ENCODE measurements around the gene TCF4.

Gene TCF4

DNA sequence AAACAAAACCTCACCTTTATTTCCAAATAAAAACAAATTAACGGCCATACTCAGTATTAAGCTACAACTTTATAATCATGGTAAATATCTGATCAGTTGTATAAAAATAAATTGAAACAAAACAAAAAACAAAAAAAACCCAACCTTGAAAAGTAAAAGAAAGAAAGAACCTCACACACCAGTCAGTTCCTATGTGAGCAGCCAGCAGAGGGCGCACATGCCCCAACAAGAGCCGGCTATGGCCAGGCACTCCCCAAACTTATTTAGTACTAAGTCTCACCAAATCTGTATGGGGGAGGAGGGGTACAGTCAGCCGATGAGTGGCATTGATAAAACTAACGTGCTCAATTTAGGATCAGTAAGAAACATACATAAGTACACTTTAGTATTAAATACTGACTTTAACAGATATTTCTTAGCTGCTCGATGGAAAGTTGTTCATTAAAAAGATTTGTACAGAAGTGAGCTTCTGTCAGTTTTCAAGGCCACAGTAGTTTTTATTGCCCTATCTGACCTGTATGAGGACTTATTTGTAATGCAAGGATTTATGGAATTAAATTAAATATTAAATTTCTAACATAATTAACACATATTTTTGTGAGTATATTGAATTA, 172.6 kb downstream of the TCF4 start:
- DNase-seq (ENCODE audit: low read depth in 1 of 2, low spot score in 1 of 2), result peak; percentile 30 to 57

DNA sequence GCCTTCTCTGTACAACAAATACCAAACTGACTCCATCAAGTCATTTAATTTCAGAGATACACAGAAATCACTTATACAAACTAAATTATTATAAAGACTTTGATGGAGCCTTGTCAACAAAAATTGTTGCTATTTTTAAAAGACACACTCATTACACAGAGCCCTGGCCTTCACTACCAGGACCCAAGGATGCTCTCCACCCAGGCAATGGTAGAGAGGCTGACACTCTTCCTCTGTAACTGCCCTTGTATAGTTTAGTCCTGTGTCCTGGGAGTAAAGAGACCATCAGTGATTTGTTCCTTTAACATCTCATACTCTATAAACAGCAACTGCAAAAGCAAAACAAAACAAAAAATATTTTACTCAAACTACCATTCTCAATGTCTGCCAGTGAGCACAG, 173.5 kb downstream of the TCF4 start:
- DNase-seq (ENCODE audit: low read depth in 1 of 2, low spot score in 1 of 2), result no peak

DNA sequence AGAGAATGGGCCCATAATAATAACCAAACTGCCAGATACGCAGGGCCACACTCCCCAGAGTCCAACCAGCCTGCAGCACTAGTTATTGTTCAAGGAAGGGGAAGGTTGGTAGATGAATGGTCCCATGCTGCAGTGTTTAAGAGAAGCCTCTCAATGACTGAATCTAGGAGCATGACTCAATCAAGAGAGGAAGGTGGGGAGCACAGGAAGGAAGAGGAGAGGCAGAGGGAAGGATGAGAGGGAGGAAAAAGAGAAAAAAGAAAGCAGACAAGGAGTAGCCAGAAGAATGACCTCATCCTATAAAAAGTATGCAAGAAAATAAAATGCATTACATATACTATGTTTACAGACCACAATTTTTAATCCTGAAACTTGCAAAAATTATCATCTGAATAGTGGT, 174.5 kb downstream of the TCF4 start:
- DNase-seq (ENCODE audit: low read depth in 1 of 2, low spot score in 1 of 2), result no peak

DNA sequence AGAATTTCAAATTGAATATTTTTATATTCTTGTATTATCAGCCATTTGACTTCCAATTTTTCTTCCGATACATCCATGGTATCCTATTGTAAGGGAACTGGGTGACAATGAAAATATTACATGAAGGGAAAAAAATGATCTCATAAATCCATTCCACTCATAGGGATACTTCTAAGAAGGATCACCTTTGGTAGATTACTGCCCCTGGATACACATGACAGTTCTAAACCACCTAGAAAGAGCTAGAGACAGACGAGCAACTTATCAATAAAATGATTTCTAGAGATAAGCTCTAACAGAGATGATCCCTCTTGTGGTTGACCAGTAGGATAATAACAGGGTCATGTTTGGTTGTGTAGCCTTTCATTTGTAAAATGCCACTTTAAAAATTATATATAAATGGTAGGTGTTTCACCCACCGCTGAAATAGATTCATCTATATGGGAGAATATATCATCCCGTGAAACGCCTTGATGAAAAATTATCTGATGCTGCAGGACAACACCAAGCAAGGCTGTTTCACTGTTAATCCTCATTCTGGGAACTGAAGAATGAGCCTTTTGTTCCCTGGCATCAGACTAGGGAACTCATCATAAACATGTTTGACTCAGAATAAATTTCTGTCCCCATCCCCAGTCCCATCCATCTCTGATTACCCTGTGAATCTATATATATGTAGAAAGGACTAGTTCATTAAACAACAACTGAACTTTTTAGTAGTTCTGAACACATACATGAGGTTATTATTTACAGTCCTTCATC, 180.0 kb downstream of the TCF4 start:
- DNase-seq (ENCODE audit: low read depth in 1 of 2, low spot score in 1 of 2), result no peak

DNA sequence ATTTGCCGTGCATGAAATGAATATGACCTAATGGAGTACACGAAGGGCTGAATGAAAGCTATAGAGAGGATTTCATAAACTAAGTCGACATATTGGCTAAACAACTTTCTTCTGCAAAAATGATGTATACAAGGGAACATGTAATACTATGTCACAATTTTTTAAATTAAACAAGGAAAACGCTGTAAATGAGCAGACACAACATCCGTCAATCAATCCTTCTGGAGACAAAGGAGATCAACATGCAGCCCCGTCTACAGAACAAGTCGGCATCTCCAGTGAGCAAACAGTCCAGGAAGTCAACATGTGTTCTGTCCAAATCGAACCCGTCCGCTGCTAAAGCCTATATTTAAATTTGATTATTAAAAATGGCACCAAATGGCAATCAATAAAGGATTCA, 180.8 kb downstream of the TCF4 start:
- no peak for DNase-seq (ENCODE audit: low read depth in 1 of 2, low spot score in 1 of 2)

DNA sequence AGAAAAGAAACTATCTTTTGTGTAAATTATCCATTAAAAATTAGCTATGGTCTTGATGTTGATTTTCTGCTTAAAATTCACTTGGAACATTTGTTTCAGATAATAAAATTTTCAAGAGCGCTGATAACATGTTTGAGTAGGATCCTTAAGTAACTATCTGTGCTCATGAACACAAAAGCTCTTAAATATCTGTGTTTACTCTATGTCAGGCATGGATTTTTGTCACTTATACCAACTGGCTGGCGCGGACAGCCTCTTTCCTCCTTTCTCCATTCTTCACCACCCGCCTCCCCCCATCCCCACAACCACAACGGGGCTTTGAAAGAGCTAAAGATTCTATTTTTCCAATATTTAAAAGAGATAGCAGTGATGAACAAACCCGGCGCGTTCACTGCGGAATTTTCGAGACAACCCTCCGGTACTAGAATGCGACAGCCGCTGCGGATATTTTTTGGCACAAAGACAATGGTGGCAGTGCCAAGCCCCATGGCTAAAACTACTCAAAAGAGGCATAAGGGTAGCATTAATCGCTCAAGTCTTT, 181.5 kb downstream of the TCF4 start:
- DNase-seq (ENCODE audit: low read depth in 1 of 2, low spot score in 1 of 2), result no peak

DNA sequence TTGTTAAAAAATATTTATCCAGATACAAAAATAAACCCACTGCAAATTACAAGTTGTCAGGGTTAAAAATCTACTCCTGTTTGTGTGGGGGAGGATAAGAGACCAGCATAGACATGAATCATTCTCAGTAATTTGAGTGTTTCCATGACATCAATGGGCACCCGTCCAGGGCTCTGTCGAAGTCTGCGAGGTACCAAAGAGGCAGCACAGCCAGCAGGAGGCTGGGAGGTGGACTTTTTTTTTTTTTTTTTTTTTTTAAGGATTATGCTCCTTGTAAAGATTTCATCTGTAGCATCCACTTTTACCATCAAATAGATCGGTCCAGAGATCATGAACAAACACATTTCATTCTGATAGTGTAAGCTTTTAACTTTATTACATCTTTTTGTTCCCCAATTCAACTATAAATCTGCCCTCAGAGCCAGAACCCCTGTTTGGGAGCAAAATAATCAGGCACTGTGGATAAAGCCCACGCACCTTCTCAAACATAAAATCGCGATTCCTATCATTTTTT, 182.0 kb downstream of the TCF4 start:
- no peak for DNase-seq (ENCODE audit: low read depth in 1 of 2, low spot score in 1 of 2)

DNA sequence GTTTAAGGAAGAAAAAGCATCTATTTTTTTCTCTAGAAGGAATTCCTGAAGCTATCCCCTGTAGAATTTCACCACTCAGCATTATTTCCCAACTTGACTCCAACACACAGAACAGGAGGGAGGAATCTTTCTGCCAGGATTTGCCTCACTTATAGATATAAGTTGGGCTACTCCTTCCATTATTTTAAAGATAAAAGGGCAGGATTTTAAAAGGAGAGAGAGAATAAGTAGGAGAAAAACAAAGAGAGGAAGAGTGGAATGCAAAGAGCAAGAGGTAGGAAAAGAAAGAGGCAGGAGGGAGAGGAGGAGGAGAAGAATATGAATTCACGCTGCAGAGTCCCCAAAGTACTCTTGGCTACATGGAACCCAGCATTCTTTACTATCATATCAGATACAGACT, 182.5 kb downstream of the TCF4 start:
- DNase-seq (ENCODE audit: low read depth in 1 of 2, low spot score in 1 of 2), result no peak

DNA sequence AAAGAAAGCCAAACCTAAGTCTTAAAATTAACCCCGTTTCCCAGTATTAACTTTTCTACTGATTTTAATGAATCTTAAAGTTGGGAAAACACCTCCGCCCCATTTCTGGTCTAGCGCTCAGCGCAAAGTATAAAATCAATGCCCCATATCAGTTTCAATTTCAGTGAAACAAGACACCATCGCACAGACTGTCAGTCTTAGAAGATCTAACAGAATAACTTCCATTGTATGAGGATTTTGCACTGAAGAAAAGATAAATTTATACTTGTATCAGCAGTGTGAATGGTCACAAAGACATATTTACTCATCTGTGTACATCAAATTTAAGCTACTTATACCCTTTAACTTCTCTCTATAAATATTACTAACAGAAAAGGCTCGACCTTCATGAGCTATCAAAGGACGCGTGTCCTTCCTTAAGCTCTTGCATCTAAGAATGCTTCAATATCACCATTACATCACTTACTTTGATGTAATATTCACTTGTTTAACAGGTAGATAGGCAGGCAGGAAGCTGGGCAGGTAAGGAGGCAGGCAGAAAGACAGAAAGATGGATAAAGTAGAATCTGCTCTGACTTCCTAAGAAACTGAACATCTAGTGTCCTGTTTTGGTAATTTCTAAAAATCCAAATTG, 183.0 kb downstream of the TCF4 start:
- DNase-seq (ENCODE audit: low read depth in 1 of 2, low spot score in 1 of 2), result no peak

DNA sequence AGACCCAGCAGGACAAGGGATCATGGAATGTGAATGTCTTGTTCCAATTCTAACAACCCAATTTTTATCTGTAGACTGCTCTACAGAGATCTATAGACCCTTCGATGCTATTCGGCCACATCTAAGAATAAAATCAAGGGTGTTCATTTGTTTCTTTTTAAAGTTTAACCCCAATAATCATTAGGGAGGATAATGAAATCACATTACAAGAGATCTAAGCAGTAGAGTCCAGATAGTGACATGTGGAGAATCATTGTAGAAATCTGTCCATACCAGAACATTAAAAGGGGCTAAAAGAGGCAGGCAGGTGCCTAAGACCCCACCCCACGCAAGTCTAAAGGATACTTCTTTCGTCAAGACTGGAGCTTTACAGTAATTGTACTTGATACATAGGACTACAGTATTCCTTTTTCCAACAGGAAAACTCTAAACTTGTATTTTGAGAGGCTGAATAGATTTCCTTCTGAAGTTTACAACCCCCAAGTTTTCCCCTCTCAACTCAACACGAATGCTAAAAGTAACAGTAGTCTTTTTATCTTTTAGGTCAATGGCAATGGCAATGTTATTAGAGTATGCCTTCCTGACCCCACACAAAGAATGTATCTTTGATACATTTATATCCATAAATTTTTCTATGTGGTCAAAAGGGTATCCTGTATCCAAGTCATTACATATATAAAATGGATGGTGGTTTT, 183.7 kb downstream of the TCF4 start:
- DNase-seq (ENCODE audit: low read depth in 1 of 2, low spot score in 1 of 2), result no peak

DNA sequence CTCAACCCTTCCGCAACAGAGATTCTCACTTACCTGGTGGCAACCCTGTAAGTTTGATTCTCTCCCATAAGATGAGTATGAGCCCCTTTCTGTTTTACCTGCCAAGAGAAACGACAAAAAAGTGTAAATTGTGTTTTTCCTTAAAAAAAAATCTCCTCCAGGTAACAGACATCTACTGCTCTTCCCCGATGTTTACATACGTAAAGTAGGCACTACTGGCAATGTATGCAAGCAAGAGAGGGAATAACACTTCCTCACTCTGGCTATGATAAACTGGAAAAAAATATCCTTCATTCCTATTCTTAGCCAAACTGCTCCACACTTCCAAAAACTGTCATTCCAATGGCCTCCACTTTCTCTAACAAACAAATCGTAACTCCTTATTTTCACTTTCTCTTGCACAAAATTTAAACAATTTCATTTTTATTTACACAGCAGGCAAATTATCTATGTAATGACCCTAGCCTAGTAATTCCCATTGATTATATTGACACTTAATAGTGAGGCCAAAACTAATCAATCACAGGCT, 184.5 kb downstream of the TCF4 start:
- no peak for DNase-seq (ENCODE audit: low read depth in 1 of 2, low spot score in 1 of 2)

DNA sequence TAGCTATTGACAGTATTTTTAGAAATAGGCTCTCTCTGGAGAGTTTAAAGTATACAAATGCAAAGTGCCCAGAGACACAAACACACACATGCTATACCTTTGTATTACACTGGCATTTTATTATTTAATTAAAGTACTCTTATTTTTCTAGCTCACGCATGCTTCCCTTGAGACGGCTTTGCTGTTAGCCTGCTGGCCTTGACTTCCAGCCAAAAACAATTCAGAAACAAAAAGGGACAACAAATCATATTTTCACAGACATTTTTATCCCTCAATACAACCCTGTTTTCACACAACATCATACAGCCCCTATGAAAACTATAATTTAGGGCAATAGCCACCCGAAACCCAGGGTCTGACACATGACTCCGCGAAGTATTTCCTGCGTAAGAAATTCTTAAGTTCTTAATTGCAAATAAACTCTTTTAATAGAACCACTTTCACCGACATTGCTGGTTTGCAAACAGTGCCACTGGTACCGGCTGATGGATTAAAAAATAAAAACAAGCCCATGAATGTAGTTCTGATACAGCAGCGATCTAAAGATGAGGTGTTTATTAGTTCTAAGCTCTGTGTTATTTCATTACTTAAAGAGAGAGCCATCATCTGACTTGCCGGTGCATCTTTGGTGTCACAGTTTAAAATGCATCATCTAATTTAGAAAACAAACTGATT, 185.1 kb downstream of the TCF4 start:
- no peak for DNase-seq (ENCODE audit: low read depth in 1 of 2, low spot score in 1 of 2)

DNA sequence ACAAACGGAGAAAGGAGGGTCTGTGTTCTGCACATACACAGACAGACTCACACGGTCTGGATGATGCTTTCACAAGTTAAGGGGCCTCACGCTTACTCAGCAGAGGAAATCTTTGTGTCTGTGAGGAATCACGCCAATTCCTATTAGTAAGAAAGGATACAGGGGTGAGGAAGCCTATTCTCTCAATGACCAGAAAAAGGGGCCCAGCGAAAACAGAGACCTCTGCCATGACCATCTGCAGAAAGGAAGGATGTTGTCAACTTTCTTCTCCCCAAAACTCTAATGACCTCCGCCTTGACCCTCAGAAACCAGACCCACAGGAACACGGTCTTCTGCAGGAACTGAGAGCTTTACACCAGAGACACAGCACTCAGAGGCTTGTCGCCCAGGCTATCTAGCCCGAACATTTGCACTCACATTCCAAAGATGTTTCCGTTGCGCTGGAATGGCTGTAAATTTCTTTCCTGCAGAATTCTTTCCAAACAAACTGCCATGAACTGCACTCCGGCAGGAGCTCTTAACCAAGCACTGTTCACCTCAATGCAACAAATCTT, 186.3 kb downstream of the TCF4 start:
- no peak for DNase-seq (ENCODE audit: low read depth in 1 of 2, low spot score in 1 of 2)

DNA sequence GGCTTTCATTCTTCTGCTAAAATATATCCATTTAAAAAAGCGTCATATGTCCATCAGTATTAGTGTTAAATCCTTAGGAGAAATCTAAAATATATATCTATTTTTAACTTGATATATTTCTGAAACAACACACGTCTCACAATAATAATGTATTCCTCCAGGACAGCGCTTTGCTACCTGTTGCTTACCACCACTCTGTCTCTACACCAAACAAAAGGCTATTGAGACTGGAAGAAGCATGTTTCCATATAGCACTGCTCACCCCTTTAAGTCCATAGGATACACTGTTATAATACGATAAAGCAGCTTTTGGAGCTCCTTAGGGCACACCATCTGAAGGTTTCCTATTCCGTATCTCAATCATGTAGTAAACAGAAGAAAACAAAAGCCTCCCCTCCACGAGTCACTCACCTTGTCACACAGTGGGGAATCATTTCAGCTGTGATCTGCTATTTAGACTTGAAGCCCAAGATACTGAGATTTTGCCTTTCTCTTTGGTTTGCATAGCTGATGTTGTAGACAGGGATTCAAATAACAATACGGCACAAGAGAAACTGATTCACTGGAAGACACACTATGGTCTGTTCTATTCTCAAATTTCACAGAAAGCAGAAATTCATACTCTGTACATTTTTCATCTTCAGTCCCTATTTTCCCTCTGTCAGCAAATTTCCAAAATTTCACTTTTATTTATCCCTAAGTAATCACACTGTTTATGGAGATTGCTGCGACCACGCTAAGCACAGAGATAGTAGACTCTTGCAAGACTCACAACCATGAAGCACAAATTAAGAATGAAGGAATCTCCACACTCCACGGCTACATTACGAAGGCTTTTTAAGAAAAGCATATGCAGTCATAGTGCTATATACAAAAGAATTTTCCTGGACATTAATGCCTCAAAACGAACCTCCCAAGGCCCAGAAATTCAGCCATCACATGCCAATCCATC, 187.1 kb downstream of the TCF4 start:
- DNase-seq (ENCODE audit: low read depth in 1 of 2, low spot score in 1 of 2), result no peak

DNA sequence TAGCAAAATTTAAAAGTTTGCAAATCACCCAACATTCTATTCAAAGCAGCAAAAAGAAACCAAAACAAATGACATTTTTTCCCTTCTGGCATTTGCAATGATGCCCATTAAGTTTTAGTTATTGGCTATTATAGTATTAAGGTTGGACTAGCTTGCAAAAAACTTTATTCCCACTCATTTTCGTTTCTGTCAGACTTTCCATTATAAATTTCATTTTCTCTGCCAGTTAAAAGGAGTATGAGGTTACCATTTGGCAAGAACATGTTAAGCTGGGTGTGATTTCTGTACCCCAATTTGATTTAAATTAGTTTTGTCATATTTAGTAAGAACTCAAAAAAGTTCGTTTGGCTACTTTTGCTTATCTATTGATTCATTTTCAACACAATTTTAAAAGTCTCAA, 187.9 kb downstream of the TCF4 start:
- DNase-seq (ENCODE audit: low read depth in 1 of 2, low spot score in 1 of 2), result no peak

DNA sequence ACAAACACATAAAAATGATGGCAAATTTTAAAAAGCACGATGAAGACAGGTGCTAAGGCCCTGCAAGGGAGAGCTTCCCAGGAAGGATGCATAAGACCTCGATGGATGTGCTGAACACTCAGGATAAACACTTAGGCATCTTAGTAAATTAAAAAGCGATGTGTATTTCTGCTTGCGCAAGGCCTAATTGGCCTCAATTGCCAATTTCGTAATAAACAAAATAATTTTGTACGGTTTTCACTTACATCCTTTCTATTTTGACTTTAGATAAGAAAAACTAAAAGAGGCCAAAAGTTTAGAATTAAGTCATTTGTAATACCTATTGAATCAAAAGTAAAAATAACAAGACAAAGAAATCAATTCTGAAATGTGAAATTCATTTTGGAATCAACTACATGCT, 189.1 kb downstream of the TCF4 start:
- no peak for DNase-seq (ENCODE audit: low read depth in 1 of 2, low spot score in 1 of 2)

DNA sequence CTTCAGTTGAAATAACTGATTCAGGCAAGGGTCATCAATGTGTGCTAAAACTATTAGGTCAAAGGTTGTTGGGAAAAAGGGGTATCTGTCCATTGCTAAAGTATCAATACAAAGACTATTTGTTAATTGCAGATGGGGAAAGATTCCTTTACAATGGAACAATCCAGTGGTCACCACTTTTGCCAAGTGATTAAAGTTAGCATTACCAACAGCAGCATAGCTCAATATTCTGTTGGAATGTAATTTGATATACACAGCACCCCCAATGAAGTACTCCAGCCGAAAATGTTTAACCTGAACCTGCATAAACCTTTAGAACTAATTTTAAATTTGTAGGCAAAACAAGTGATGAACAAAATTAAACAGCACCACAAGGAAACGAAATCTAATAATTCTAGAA, 191.0 kb downstream of the TCF4 start:
- no peak for DNase-seq (ENCODE audit: low read depth in 1 of 2, low spot score in 1 of 2)

DNA sequence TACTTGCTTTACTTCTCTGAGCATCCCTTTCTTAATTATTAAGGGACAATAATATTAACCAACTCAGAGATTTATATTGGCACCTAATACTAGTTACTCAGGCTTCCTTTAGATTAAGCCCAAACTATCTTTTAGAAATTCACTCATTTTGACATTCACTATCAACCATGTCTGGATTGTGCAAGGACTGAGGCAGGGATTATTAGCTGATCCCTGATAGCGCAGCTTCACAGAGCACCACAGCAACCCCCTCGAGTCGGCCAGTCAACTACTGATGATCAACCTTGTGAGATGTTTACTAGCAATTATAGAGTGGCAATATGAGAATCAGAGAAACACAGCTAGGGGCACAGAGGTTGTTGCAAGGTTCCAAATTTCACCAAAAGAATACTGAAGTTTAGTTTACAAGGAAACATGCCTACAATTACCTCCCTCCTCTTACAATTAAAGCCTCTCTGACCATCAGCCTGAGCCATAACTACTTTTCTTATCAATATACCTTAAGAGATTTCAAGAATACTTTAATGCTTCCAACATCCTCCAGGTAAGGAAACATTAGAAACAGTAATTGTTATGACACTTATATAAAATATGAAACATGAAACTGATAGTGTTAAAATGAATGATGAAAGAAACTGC, 191.6 kb downstream of the TCF4 start:
- no peak for DNase-seq (ENCODE audit: low read depth in 1 of 2, low spot score in 1 of 2)

DNA sequence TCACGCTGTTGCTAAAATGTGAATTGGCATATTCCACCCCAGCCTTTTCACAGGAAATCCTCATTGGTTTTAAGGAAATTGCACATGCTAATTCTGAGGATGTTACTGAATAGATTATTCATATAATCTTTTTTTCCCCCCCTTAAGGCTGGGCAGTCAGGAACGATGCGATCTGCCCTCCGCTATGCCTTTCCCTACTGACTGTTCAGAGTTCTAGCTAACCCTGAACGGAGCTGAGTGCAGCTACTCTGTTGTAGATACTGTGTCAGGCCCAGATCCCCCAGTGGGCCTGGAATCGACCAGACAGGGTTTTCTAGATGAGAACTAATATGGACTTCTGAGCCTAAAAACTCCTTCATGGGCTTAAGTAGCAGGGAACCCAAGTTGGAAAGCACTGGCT, 192.2 kb downstream of the TCF4 start:
- no peak for DNase-seq (ENCODE audit: low read depth in 1 of 2, low spot score in 1 of 2)
